ENCODE data around the gene EPHB1. TPM values are rescaled to one million over a fixed set of nuclear protein-coding genes. Genes with fewer than 3 reads are reported as not detected.

EPHB1 gene
- total RNA-seq, 1 donor from 2014 or later, result 0.71 TPM

DNA sequence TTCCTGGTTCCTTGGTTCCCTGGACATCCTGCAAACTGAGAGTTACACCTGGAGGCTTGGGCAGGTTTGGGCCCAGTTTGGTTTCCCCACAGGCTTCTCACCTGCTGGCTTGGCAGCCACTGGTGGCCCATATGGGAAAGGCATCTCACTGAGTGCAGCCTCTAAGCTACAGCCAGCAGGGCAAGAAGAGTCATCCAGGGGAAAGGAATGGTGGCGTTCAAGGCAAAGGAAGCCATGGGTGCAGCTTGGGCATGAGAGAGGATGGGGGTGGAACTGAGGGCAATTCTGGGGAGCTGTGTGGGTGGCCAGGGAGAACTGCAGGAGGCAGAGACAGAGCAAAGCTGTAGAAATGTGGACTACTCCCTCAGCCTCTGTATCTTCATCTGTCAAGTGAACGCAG lies 106.4 kb downstream of the EPHB1 start:
- intact Hi-C loops (cut with micrococcal nuclease), result no loop called here
- H3K27ac Mint-ChIP-seq, result no peak overlapping the region
- no peak overlapping the region for H3K4me3 Mint-ChIP-seq (ENCODE audit: low read depth)
- peaks cover 26% of the 10 kb centered on the region for H3K27me3 Mint-ChIP-seq (ENCODE audit: low read depth)
- no peaks in the 10 kb centered on the region for H3K9me3 Mint-ChIP-seq
- peaks cover 10% of the 10 kb centered on the region for H3K4me1 Mint-ChIP-seq (ENCODE audit: low read depth)
- DNase-seq (ENCODE audit: low spot score), result no peak
- H3K36me3 Mint-ChIP-seq (ENCODE audit: low read depth), result no peaks in the 10 kb centered on the region

DNA sequence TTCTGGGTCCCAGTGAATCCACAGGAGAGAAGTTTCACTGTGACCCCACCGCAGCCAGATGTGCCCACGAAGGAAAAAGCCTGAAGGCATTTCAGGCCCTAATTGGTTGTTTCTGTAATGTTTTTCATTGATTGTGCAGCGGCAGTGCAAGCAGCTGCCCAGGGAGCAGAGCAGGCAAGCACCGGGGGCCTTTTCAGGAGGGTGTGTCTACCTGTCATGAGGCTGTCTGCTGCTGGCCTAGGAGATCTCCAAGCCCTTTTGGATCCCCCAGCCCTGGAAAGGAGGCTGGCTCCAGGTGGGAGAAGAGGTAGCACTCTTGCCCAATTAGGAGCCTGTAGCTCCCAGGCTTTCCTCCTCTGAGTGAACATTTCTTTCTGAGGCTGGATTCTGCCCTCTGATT lies 108.8 kb downstream of the EPHB1 start:
- peaks cover 32% of the 10 kb centered on the region for H3K27me3 Mint-ChIP-seq (ENCODE audit: low read depth)
- no peak for DNase-seq (ENCODE audit: low spot score)
- H3K9me3 Mint-ChIP-seq, result no peaks in the 10 kb centered on the region
- H3K36me3 Mint-ChIP-seq (ENCODE audit: low read depth), result no peaks in the 10 kb centered on the region
- H3K27ac Mint-ChIP-seq, result peak overlapping the region; percentile 1
- H3K4me1 Mint-ChIP-seq (ENCODE audit: low read depth), result peaks cover 10% of the 10 kb centered on the region
- H3K4me3 Mint-ChIP-seq (ENCODE audit: low read depth), result no peak overlapping the region
- intact Hi-C loops (cut with micrococcal nuclease), result no loop called here

DNA sequence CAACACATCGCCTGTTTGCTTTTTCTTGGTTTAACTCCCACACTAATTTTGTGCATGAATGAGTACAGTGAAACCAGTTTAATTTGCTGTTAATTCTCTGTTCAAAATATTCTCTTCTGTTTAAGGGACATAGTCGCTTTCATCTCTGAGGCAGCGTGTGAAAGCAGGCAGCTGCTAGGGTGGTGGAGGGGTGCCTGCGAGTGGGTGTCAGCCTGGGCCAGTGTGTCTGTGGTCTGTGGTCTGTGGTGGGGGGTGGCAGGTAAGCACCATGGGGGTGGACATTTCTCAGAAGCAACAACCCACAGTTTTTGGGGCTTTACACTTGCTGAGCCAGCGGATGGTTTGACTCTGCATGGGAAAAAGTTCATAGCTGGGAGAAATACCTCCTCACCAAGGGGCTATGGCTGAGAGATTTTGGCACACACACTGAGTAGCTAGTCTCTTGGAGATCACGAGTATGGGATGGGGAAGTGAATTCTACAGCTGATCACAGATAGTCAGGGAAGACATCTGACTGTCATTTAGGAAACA lies 109.2 kb downstream of the EPHB1 start:
- H3K36me3 Mint-ChIP-seq (ENCODE audit: low read depth), result no peaks in the 10 kb centered on the region
- no peak overlapping the region for H3K4me3 Mint-ChIP-seq (ENCODE audit: low read depth)
- no peaks in the 10 kb centered on the region for H3K9me3 Mint-ChIP-seq
- H3K27me3 Mint-ChIP-seq (ENCODE audit: low read depth), result peaks cover 29% of the 10 kb centered on the region
- peak overlapping the region; percentile 1 for H3K27ac Mint-ChIP-seq
- DNase-seq (ENCODE audit: low spot score), result peak; percentile 10
- peaks cover 10% of the 10 kb centered on the region for H3K4me1 Mint-ChIP-seq (ENCODE audit: low read depth)
- intact Hi-C loops (cut with micrococcal nuclease), result no loop called here

DNA sequence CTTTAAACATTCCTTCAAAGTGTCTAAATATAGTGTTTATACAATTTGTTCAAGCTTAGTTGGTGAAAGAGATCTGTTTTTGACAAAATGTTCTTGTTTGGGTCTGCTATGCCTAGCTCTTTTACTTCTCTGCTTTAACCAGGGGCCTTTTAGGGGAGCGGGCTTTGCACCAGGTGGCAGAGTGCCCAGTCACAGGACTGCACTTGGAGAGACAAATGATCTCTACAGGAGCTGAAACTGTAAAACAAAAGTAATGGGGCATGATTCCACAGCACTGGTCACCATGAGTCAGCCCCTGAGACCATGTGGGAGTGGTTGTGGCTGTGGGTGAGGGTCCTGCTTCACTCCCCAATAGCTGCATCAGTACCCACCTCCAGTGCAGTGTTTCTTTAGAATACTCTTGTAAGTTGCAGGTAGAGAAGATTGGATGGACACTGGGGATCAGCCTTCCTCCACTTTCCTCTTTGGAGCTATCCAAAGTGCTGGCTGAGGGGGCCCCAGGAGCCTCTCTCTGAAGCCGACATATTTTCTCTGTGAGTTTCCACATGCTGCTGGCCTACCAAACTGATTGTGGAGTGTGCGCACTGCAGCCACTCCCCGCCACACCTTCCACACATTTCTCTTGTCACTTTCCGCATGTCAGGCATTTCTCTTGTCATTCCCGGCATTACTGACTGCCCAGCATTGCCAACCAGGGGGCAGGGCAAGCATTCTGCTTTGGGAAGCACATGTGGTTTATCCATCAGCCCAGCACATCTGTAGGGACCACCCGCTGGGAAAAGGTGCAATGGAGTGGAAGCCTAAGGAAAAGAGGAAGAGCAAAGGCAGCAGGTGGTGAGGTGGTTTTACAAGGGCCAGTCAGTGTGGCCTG lies 110.0 kb downstream of the EPHB1 start:
- H3K9me3 Mint-ChIP-seq, result no peaks in the 10 kb centered on the region
- intact Hi-C loops (cut with micrococcal nuclease), result no loop called here
- H3K36me3 Mint-ChIP-seq (ENCODE audit: low read depth), result no peaks in the 10 kb centered on the region
- DNase-seq (ENCODE audit: low spot score), result no peak
- H3K27ac Mint-ChIP-seq, result no peak overlapping the region
- H3K27me3 Mint-ChIP-seq (ENCODE audit: low read depth), result peaks cover 28% of the 10 kb centered on the region
- no peak overlapping the region for H3K4me3 Mint-ChIP-seq (ENCODE audit: low read depth)
- H3K4me1 Mint-ChIP-seq (ENCODE audit: low read depth), result peaks cover 10% of the 10 kb centered on the region

DNA sequence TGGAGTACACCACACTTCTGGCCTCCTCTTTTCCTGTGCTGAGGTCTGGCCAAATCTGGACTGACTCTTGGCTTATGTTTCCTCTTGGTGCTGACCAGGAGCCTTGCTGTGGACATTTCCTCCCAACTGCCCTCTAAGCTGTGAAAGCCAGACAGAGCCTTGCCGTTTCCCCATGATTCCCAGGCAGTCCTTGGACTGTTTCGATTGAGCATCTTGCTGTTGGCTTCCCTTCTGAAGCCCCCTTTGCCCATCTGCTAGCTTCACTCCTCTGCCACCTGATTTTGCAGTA lies 110.5 kb downstream of the EPHB1 start:
- no peaks in the 10 kb centered on the region for H3K9me3 Mint-ChIP-seq
- H3K4me3 Mint-ChIP-seq (ENCODE audit: low read depth), result no peak overlapping the region
- H3K27ac Mint-ChIP-seq, result no peak overlapping the region
- H3K36me3 Mint-ChIP-seq (ENCODE audit: low read depth), result no peaks in the 10 kb centered on the region
- peaks cover 10% of the 10 kb centered on the region for H3K4me1 Mint-ChIP-seq (ENCODE audit: low read depth)
- DNase-seq (ENCODE audit: low spot score), result no peak
- H3K27me3 Mint-ChIP-seq (ENCODE audit: low read depth), result peaks cover 26% of the 10 kb centered on the region
- intact Hi-C loops (cut with micrococcal nuclease), result no loop called here

DNA sequence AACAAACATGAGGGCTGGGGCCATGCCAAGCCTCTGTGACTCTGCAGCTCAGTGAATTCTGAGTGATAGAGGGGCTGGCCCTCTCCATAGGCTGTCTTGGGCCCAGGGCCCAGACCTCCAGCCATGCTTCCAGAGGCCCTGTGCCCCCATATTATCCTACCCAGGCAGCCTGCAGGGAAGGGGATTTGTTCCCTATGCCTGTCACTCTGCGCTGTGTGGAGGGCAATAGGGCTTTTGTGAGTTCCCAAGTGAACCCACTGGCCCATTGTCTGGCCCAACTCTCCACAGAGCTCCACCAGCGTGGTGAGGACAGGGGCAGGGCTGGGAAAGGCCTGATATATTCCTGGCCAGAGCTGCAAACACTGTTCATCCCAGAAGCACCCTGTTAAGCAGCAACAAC lies 113.2 kb downstream of the EPHB1 start:
- H3K36me3 Mint-ChIP-seq (ENCODE audit: low read depth), result no peaks in the 10 kb centered on the region
- no peak overlapping the region for H3K4me3 Mint-ChIP-seq (ENCODE audit: low read depth)
- peaks cover 16% of the 10 kb centered on the region for H3K27me3 Mint-ChIP-seq (ENCODE audit: low read depth)
- H3K9me3 Mint-ChIP-seq, result no peaks in the 10 kb centered on the region
- peaks cover 10% of the 10 kb centered on the region for H3K4me1 Mint-ChIP-seq (ENCODE audit: low read depth)
- intact Hi-C loops (cut with micrococcal nuclease), result no loop called here
- DNase-seq (ENCODE audit: low spot score), result no peak
- no peak overlapping the region for H3K27ac Mint-ChIP-seq

DNA sequence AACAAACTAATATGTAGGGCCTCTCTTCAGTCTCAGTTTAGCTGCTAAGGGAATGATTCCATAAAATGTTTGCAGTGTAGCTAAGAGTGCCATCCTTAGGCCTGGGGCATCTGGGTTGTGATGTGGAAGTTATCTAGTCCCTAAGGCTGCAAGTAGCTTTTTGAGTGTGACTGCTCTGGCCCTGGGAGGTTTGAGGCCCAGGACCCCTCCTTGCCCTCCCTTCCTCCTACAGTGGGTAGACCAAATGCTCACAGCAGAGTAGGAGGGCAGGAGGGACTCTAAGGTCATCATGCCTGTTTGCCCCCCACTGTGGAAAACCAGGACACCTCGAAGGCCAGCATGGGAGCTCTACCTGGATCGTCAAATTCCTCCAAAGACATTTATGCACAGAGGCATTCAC lies 115.0 kb downstream of the EPHB1 start:
- no peak overlapping the region for H3K4me3 Mint-ChIP-seq (ENCODE audit: low read depth)
- no peaks in the 10 kb centered on the region for H3K36me3 Mint-ChIP-seq (ENCODE audit: low read depth)
- H3K4me1 Mint-ChIP-seq (ENCODE audit: low read depth), result no peaks in the 10 kb centered on the region
- DNase-seq (ENCODE audit: low spot score), result no peak
- peaks cover 10% of the 10 kb centered on the region for H3K27me3 Mint-ChIP-seq (ENCODE audit: low read depth)
- no peaks in the 10 kb centered on the region for H3K9me3 Mint-ChIP-seq
- intact Hi-C loops (cut with micrococcal nuclease), result no loop called here
- H3K27ac Mint-ChIP-seq, result no peak overlapping the region

DNA sequence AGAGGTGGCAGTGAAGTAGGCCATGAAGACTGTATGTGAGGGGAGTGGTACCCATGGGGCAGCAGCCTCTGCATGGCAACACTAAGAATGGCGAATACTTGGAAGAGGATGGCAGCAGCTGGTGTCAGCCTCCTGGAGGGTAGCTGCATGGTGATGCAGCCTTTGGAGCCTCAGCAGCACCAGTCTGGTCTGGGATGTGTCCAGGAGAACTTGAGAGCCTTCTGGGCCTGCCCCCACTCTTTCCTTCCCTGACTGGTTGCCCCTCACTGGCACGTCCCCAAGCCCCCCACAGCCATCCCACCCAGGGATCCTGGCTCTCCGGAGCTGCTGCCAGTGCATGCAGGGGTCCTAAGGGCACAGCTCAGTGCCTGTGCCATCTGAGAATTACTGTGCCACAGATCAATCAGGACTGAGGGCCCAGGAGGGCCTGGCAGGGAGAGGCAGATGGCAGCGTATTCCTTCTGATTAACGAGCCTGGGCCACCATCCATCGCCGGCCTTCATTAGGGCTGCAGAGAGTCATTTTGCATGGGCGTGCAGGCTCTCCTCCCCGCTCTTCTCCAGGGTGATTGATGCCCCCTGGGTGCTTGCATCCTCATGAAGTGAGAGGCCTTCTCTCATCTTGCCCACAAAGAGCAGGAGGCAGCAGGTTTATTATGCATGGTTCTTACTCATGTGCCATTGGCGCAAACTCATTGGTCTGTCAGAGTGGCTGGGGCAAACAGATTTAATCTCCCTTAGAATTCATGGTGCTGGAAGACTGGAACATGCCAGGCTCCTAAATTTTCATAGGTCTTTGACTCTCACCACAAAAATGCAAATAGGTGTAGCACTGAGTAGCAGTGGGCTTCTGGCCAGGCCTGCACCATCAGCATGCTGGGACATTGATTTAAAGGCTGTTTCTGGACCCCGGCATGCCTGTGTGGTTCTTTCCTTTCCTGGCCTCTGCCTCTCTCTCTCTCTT lies 116.8 kb downstream of the EPHB1 start:
- intact Hi-C loops (cut with micrococcal nuclease), result no loop called here
- Mint-ChIP-seq H3K4me3 (ENCODE audit: low read depth) (no peak overlapping the region), H3K27me3 (ENCODE audit: low read depth) (peaks cover 6% of the 10 kb centered on the region), H3K9me3 (no peaks in the 10 kb centered on the region), H3K4me1 (ENCODE audit: low read depth) (no peaks in the 10 kb centered on the region), H3K27ac (no peak overlapping the region), H3K36me3 (ENCODE audit: low read depth) (no peaks in the 10 kb centered on the region)
- DNase-seq (ENCODE audit: low spot score), result no peak

DNA sequence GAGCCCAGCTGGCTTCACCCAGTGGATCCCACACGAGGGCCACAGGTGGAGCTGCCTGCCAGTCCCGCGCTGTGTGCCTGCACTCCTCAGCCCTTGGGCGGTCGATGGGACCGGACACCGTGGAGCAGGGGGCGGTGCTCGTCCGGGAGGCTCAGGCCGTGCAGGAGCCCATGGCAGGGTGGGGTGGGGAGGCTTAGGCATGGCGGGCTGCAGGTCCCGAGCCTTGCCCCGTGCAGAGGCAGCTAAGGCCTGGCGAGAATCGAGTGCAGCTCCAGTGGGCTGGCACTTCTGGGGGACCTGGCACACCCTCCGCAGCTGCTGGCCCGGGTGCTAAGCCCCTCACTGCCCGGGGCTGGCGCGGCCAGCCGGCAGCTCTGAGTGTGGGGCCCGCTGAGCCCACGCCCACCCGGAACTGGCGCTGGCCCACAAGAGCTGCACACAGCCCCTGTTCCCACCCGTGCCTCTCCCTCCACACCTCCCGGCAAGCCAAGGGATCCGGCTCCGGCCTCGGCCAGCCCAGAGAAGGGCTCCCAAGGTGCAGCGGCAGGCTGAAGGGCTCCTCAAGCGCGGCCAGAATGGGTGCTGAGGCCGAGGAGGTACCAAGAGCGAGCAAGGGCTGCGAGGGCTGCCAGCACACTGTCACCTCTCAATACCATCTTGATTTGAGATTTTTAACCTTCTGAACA lies 121.4 kb downstream of the EPHB1 start:
- H3K9me3 Mint-ChIP-seq, result no peaks in the 10 kb centered on the region
- H3K4me1 Mint-ChIP-seq (ENCODE audit: low read depth), result peaks cover 4% of the 10 kb centered on the region
- H3K36me3 Mint-ChIP-seq (ENCODE audit: low read depth), result no peaks in the 10 kb centered on the region
- intact Hi-C loops (cut with micrococcal nuclease), result no loop called here
- no peak for DNase-seq (ENCODE audit: low spot score)
- no peaks in the 10 kb centered on the region for H3K27me3 Mint-ChIP-seq (ENCODE audit: low read depth)
- no peak overlapping the region for H3K4me3 Mint-ChIP-seq (ENCODE audit: low read depth)
- no peak overlapping the region for H3K27ac Mint-ChIP-seq

DNA sequence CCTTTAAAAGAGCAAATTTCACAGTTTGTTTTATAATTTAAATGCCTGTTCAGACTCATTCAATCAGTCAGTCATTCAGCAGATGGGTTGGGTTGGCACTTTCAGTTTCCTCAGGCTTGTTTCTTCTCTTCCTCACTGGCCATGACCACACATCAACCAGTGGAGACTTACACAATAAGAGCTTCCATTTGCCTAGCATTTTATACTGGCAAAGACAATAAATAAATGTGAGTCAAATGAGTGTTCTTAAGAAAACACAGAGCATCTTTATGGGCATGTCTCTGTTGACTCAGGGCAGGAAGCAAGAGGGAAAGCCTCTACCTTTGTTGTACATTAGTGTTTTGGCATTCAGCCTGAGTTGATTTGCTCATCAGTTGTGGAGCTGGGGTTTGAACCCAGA lies 122.6 kb downstream of the EPHB1 start:
- Mint-ChIP-seq H3K9me3 (no peaks in the 10 kb centered on the region), H3K36me3 (ENCODE audit: low read depth) (no peaks in the 10 kb centered on the region), H3K27ac (no peak overlapping the region), H3K27me3 (ENCODE audit: low read depth) (no peaks in the 10 kb centered on the region), H3K4me1 (ENCODE audit: low read depth) (peaks cover 4% of the 10 kb centered on the region), H3K4me3 (ENCODE audit: low read depth) (no peak overlapping the region)
- DNase-seq (ENCODE audit: low spot score), result no peak
- intact Hi-C loops (cut with micrococcal nuclease), result no loop called here

DNA sequence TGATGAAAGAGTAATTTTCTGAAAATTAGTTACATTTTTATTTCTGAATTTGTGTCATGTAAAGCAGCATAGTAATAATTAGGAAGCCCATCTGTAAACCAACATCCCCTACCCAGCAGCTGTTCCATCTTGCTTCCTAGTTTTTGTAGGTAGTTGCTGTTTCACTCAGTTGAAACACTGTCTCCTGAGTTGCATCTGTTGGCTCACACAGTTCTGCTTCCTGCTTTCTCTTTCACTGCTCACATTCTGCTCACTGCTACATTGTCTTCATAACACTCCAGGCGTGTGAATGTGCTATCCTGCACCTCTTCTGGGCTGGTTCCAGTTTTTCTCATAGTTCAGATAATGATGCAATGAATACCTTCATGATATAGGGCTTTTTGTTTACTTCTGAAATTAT lies 123.4 kb downstream of the EPHB1 start:
- intact Hi-C loops (cut with micrococcal nuclease), result no loop called here
- Mint-ChIP-seq H3K27ac (no peak overlapping the region), H3K9me3 (no peaks in the 10 kb centered on the region), H3K4me3 (ENCODE audit: low read depth) (no peak overlapping the region), H3K27me3 (ENCODE audit: low read depth) (no peaks in the 10 kb centered on the region), H3K4me1 (ENCODE audit: low read depth) (peaks cover 4% of the 10 kb centered on the region), H3K36me3 (ENCODE audit: low read depth) (no peaks in the 10 kb centered on the region)
- no peak for DNase-seq (ENCODE audit: low spot score)

DNA sequence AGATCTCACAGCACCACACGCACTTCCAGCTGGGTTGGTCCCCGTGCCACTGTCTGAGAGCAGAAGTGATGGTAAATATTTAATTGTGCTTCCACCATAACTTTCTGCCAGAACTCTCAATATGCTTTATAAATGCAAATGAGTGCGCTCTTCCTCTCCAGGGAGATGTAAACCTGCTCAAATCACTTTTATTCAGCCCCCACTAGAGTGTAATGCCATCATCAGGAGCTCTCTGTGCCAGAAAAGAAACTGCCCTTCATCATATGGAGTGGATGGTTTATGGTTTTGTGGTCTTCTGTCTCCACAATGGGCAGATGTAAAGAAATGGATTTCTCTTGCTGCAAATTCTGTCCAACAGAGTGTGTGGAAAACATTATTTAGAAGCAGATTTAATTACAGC lies 127.0 kb downstream of the EPHB1 start:
- H3K4me3 Mint-ChIP-seq (ENCODE audit: low read depth), result no peak overlapping the region
- H3K27me3 Mint-ChIP-seq (ENCODE audit: low read depth), result peaks cover 10% of the 10 kb centered on the region
- peaks cover 3% of the 10 kb centered on the region for H3K9me3 Mint-ChIP-seq
- no peak for DNase-seq (ENCODE audit: low spot score)
- no peak overlapping the region for H3K27ac Mint-ChIP-seq
- no peaks in the 10 kb centered on the region for H3K36me3 Mint-ChIP-seq (ENCODE audit: low read depth)
- intact Hi-C loops (cut with micrococcal nuclease), result no loop called here
- H3K4me1 Mint-ChIP-seq (ENCODE audit: low read depth), result peaks cover 4% of the 10 kb centered on the region

All from activated T-helper 2 cell treated with anti-CD3 and anti-CD28 coated beads, Interferon-gamma antibody, Interleukin-2, Interleukin-4, amounts not matched to agents 10 μg/mL and 5 μg/mL and 100 μg/mL, durations not matched to agents 14 hours and 24 hours and 36 hours (primary cell).